CD8-positive, alpha-beta memory T cell (primary cell): Measurements from ENCODE around the gene DENND2D. TPM values are rescaled to one million over a fixed set of nuclear protein-coding genes. Genes with fewer than 3 reads are reported as not detected.

Experiments used
- CTCF ChIA-PET: fragments of 350-600 bp; sonication (Branson Sonifier 250); formaldehyde crosslinking; loops from one replicate; lab custom pipeline; 2021; ENCODE audit warnings: antibody characterized with exemption; lab: Charles Lee
- POLR2A ChIA-PET: fragments of 350-600 bp; sonication (Branson Sonifier 250); formaldehyde crosslinking; loops from one replicate; lab custom pipeline; 2021; ENCODE audit warnings: antibody characterized with exemption; lab: Charles Lee
- DNase-seq, 5 donors: peaks; one replicate each; pipeline versions ENCODE4 v3.0.0 to v3.0.0-alpha.2; 2020 to 2022; ENCODE audit warnings: mixed read lengths in 1 of 5
- H3K27ac ChIP-seq: one replicate; pipeline ENCODE4 v1.7.0; 2013; ENCODE audit warnings: low read depth, mild to moderate bottlenecking, low read length, moderate library complexity
- H3K27me3 ChIP-seq: 2 replicates; pipeline ENCODE4 v1.7.0; 2013; ENCODE audit warnings: low read length, mild to moderate bottlenecking; ENCODE audit not compliant: insufficient read depth, poor library complexity, severe bottlenecking
- H3K36me3 ChIP-seq: 2 replicates; pipeline ENCODE4 v1.7.0; 2013; ENCODE audit warnings: mild to moderate bottlenecking, low read length, moderate library complexity; ENCODE audit not compliant: insufficient read depth
- H3K4me1 ChIP-seq: 2 replicates; pipeline ENCODE4 v1.7.0; 2013; ENCODE audit warnings: mild to moderate bottlenecking, low read length, moderate library complexity; ENCODE audit not compliant: insufficient read depth
- H3K4me3 ChIP-seq: 2 replicates; pipeline ENCODE4 v1.7.0; 2013; ENCODE audit warnings: mild to moderate bottlenecking, low read length
- H3K9me3 ChIP-seq: 2 replicates; pipeline ENCODE4 v1.7.0; 2013; ENCODE audit warnings: mild to moderate bottlenecking, low read length
- H3K27ac Mint-ChIP-seq, 8 donors: one replicate each; pipeline ENCODE4 v1.8.0; 2020 to 2021; ENCODE audit warnings: mixed read lengths in 8 of 8, mild to moderate bottlenecking in 6 of 8, inconsistent platforms in 3 of 8, moderate library complexity in 3 of 8
- H3K27me3 Mint-ChIP-seq, 2 donors: one replicate each; pipeline ENCODE4 v1.8.0; 2020 to 2021; ENCODE audit warnings: mixed read lengths in 2 of 2, mild to moderate bottlenecking in 1 of 2, moderate library complexity in 1 of 2
- H3K36me3 Mint-ChIP-seq, 3 donors: one replicate each; pipeline ENCODE4 v1.8.0; 2020 to 2021; ENCODE audit warnings: mixed read lengths in 3 of 3, inconsistent platforms in 1 of 3, mild to moderate bottlenecking in 1 of 3
- H3K4me1 Mint-ChIP-seq, 3 donors: one replicate each; pipeline ENCODE4 v1.8.0; 2020 to 2021; ENCODE audit warnings: mixed read lengths in 3 of 3, inconsistent platforms in 1 of 3, mild to moderate bottlenecking in 1 of 3
- H3K4me3 Mint-ChIP-seq, 7 donors: one replicate each; pipeline ENCODE4 v1.8.0; 2020 to 2021; ENCODE audit warnings: mixed read lengths in 7 of 7, mild to moderate bottlenecking in 6 of 7, moderate library complexity in 4 of 7, inconsistent platforms in 2 of 7
- H3K9me3 Mint-ChIP-seq, 5 donors: one replicate each; pipeline ENCODE4 v1.8.0; 2020 to 2022; ENCODE audit warnings: mixed read lengths in 5 of 5, mild to moderate bottlenecking in 3 of 5, moderate library complexity in 2 of 5, inconsistent platforms in 1 of 5
- polyA plus RNA-seq: library from polyadenylated mRNA; unstranded; fragments of 300-500 nt; fragmentation: Illumina TruSeq; gene quantifications from one replicate; pipeline ENCODE4 v1.2.3, GENCODE V29; 2021
- total RNA-seq, 2 experiments: library from RNA; stranded (reverse); gene quantifications; one replicate each; pipeline ENCODE4 v1.2.3, GENCODE V29; 2021

Gene DENND2D
- total and polyA plus RNA-seq, 3 experiments from 2014 or later, result 185 to 258 (median 196) TPM

- ChIA-PET POLR2A (interaction anchor here (0.6 to 11.1 kb wide), 11 partner anchors 9 to 388 kb away, joined by 3 to 259 read pairs (median 5); partner anchors contain the start of genes DENND2D and LRIF1), CTCF (interaction anchor here (1.5 to 10.7 kb wide), 5 partner anchors 8 to 23 kb away, joined by 3 to 252 read pairs (median 8); partner anchors contain the start of gene DENND2D)
- H3K27me3 Mint-ChIP-seq, result peaks cover 0 to 4% of the 10 kb centered on the region in 2 donors
- H3K27ac Mint-ChIP-seq, result peak overlapping the region; percentile 95 to 99 (median 97)
- H3K36me3 ChIP-seq, result no peaks in the 10 kb centered on the region
- H3K9me3 Mint-ChIP-seq, result peaks cover 0 to 25% (median 2%) of the 10 kb centered on the region in 5 donors
- H3K9me3 ChIP-seq, result no peaks in the 10 kb centered on the region
- peaks cover 73 to 87% (median 86%) of the 10 kb centered on the region in 3 donors for H3K4me1 Mint-ChIP-seq
- no peak overlapping the region for H3K27ac ChIP-seq
- H3K27me3 ChIP-seq, result no peaks in the 10 kb centered on the region
- H3K4me3 ChIP-seq, result peak overlapping the region; percentile 46
- DNase-seq, result peak in 2 of 5 donors; percentile 34 to 72
- peaks cover 3 to 6% (median 4%) of the 10 kb centered on the region in 3 donors for H3K36me3 Mint-ChIP-seq
- H3K4me1 ChIP-seq, result peaks cover 74% of the 10 kb centered on the region
- H3K4me3 Mint-ChIP-seq, result peak overlapping the region; percentile 63 to 77 (median 70)
Observed at GRCh38 chr1:111214884-111215283, 14.4 kb upstream of the DENND2D start.

- no peaks in the 10 kb centered on the region for H3K27me3 ChIP-seq
- Mint-ChIP-seq H3K36me3 (peaks cover 3 to 6% (median 4%) of the 10 kb centered on the region in 3 donors), H3K27ac (peak overlapping the region; percentile 95 to 99 (median 97)), H3K4me1 (peaks cover 66 to 86% (median 79%) of the 10 kb centered on the region in 3 donors), H3K27me3 (peaks cover 0 to 4% of the 10 kb centered on the region in 2 donors), H3K4me3 (peak overlapping the region; percentile 63 to 77 (median 70)), H3K9me3 (peaks cover 0 to 25% (median 2%) of the 10 kb centered on the region in 5 donors)
- H3K9me3 ChIP-seq, result no peaks in the 10 kb centered on the region
- POLR2A ChIA-PET, result interaction anchor here (0.7 to 11.1 kb wide), 8 partner anchors 9 to 32 kb away, joined by 3 to 259 read pairs (median 6); partner anchors contain the start of gene DENND2D
- CTCF ChIA-PET, result interaction anchor here (2.1 to 10.7 kb wide), 3 partner anchors 9 to 14 kb away, joined by 8 to 252 read pairs (median 11); partner anchors contain the start of gene DENND2D
- no peak overlapping the region for H3K27ac ChIP-seq
- DNase-seq, result no peak
- no peaks in the 10 kb centered on the region for H3K36me3 ChIP-seq
- H3K4me1 ChIP-seq, result peaks cover 67% of the 10 kb centered on the region
- H3K4me3 ChIP-seq, result peak overlapping the region; percentile 46
Observed at GRCh38 chr1:111214074-111214801, 13.8 kb upstream of the DENND2D start.

- peak in 1 of 5 donors; percentile 43 for DNase-seq
- Histone ChIP-seq H3K9me3 (no peaks in the 10 kb centered on the region), H3K4me3 (peak overlapping the region; percentile 46), H3K4me1 (peaks cover 59% of the 10 kb centered on the region), H3K36me3 (no peaks in the 10 kb centered on the region), H3K27me3 (no peaks in the 10 kb centered on the region), H3K27ac (no peak overlapping the region)
- Mint-ChIP-seq H3K4me3 (peak overlapping the region; percentile 63 to 77 (median 70)), H3K27me3 (peaks cover 0 to 4% of the 10 kb centered on the region in 2 donors), H3K36me3 (peaks cover 3 to 4% (median 4%) of the 10 kb centered on the region in 3 donors), H3K9me3 (peaks cover 0 to 20% (median 2%) of the 10 kb centered on the region in 5 donors), H3K27ac (peak overlapping the region; percentile 95 to 99 (median 97)), H3K4me1 (peaks cover 61 to 80% (median 73%) of the 10 kb centered on the region in 3 donors)
- ChIA-PET CTCF (interaction anchor here (2.1 to 10.7 kb wide), 3 partner anchors 10 to 13 kb away, joined by 8 to 252 read pairs (median 11); partner anchors contain the start of gene DENND2D), POLR2A (interaction anchor here (11.1 kb wide), 1 partner anchor 13 kb away, joined by 259 read pairs; the partner anchor contains the start of gene DENND2D)
Observed at GRCh38 chr1:111213412-111213811, 13.0 kb upstream of the DENND2D start.

GRCh38 chr1:111212634-111213335, 12.3 kb upstream of the DENND2D start:
- no peaks in the 10 kb centered on the region for H3K36me3 ChIP-seq
- no peaks in the 10 kb centered on the region for H3K27me3 ChIP-seq
- Mint-ChIP-seq H3K27me3 (peaks cover 0 to 4% of the 10 kb centered on the region in 2 donors), H3K27ac (peak overlapping the region in 7 of 8 donors; percentile 41 to 99 (median 95)), H3K36me3 (peaks cover 2 to 4% (median 2%) of the 10 kb centered on the region in 3 donors), H3K4me1 (peaks cover 56 to 80% (median 71%) of the 10 kb centered on the region in 3 donors), H3K4me3 (peak overlapping the region; percentile 63 to 77 (median 70)), H3K9me3 (peaks cover 0 to 15% (median 2%) of the 10 kb centered on the region in 5 donors)
- H3K9me3 ChIP-seq, result no peaks in the 10 kb centered on the region
- CTCF ChIA-PET, result no interaction called here
- no peak overlapping the region for H3K27ac ChIP-seq
- H3K4me3 ChIP-seq, result no peak overlapping the region
- POLR2A ChIA-PET, result no interaction called here
- no peak for DNase-seq
- peaks cover 58% of the 10 kb centered on the region for H3K4me1 ChIP-seq

GRCh38 chr1:111211921-111212320, 11.5 kb upstream of the DENND2D start:
- peaks cover 49% of the 10 kb centered on the region for H3K4me1 ChIP-seq
- no peak overlapping the region for H3K4me3 Mint-ChIP-seq
- peaks cover 0 to 4% of the 10 kb centered on the region in 2 donors for H3K27me3 Mint-ChIP-seq
- no peak overlapping the region for H3K4me3 ChIP-seq
- H3K9me3 ChIP-seq, result no peaks in the 10 kb centered on the region
- peaks cover 48 to 79% (median 69%) of the 10 kb centered on the region in 3 donors for H3K4me1 Mint-ChIP-seq
- peaks cover 0 to 4% (median 0%) of the 10 kb centered on the region in 3 donors for H3K36me3 Mint-ChIP-seq
- ChIA-PET CTCF (no interaction called here), POLR2A (no interaction called here)
- H3K27ac Mint-ChIP-seq, result no peak overlapping the region
- H3K27me3 ChIP-seq, result no peaks in the 10 kb centered on the region
- no peak for DNase-seq
- H3K27ac ChIP-seq, result no peak overlapping the region
- no peaks in the 10 kb centered on the region for H3K36me3 ChIP-seq
- H3K9me3 Mint-ChIP-seq, result peaks cover 0 to 15% (median 2%) of the 10 kb centered on the region in 5 donors

- H3K4me3 Mint-ChIP-seq, result peak overlapping the region in 1 of 7 donors; percentile 54
- no peak overlapping the region for H3K4me3 ChIP-seq
- H3K27ac ChIP-seq, result no peak overlapping the region
- no peak for DNase-seq
- peaks cover 40% of the 10 kb centered on the region for H3K4me1 ChIP-seq
- CTCF ChIA-PET, result interaction anchor here (1.1 kb wide), 1 partner anchor 14 kb away, joined by 4 read pairs; no protein-coding TSS in a partner anchor
- no peaks in the 10 kb centered on the region for H3K27me3 ChIP-seq
- H3K27ac Mint-ChIP-seq, result peak overlapping the region in 2 of 8 donors; percentile 7 to 19
- peaks cover 0 to 12% (median 0%) of the 10 kb centered on the region in 5 donors for H3K9me3 Mint-ChIP-seq
- no peaks in the 10 kb centered on the region for H3K9me3 ChIP-seq
- H3K36me3 Mint-ChIP-seq, result peaks cover 0 to 3% (median 0%) of the 10 kb centered on the region in 3 donors
- peaks cover 41 to 76% (median 65%) of the 10 kb centered on the region in 3 donors for H3K4me1 Mint-ChIP-seq
- no peaks in the 10 kb centered on the region for H3K27me3 Mint-ChIP-seq
- no peaks in the 10 kb centered on the region for H3K36me3 ChIP-seq
- POLR2A ChIA-PET, result no interaction called here
Observed at GRCh38 chr1:111209622-111210021, 9.2 kb upstream of the DENND2D start.

GRCh38 chr1:111208921-111209320, 8.5 kb upstream of the DENND2D start:
- no peak overlapping the region for H3K4me3 ChIP-seq
- H3K4me1 ChIP-seq, result peaks cover 35% of the 10 kb centered on the region
- H3K9me3 ChIP-seq, result no peaks in the 10 kb centered on the region
- Mint-ChIP-seq H3K9me3 (peaks cover 0 to 5% (median 0%) of the 10 kb centered on the region in 5 donors), H3K36me3 (peaks cover 0 to 3% (median 0%) of the 10 kb centered on the region in 3 donors), H3K27ac (peak overlapping the region in 2 of 8 donors; percentile 14 to 24), H3K4me1 (peaks cover 36 to 71% (median 60%) of the 10 kb centered on the region in 3 donors), H3K27me3 (no peaks in the 10 kb centered on the region), H3K4me3 (peak overlapping the region in 1 of 7 donors; percentile 31)
- H3K27me3 ChIP-seq, result no peaks in the 10 kb centered on the region
- CTCF ChIA-PET, result interaction anchor here (1.1 kb wide), 1 partner anchor 14 kb away, joined by 4 read pairs; no protein-coding TSS in a partner anchor
- no peak overlapping the region for H3K27ac ChIP-seq
- DNase-seq, result no peak
- no peaks in the 10 kb centered on the region for H3K36me3 ChIP-seq
- POLR2A ChIA-PET, result no interaction called here
